ENCODE data around the gene PSMD9. TPM values are rescaled to one million over a fixed set of nuclear protein-coding genes. Genes with fewer than 3 reads are reported as not detected.

The PSMD9 gene
- total and polyA plus RNA-seq, 4 donors = 39.0 to 57.6 (median 51.2) TPM

DNA sequence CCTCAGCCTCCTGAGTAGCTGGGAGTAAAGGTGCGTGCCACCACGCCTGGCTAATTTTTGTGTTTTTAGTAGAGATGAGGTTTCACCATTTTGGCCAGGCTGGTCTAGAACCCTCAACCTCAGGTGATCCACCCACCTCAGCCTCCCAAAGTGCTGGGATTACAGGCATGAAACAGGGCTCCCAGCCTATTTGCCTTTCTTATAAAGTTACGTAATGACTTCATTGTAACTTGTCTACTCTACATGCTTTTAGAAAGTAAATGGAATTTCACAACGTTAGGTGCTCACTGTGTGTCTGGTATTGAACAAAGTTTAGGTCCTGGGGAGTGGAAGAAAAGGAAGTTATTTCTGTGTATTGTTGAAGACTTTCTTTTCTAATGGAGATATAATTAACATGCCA lies 42.3 kb downstream of the PSMD9 start:
- H3K4me3 ChIP-seq (ENCODE audit: low read depth in 1 of 3, low read length in 3 of 3) = no peak overlapping the region
- H3K9ac ChIP-seq (ENCODE audit: low read depth in 1 of 2, low read length in 2 of 2) = no peak overlapping the region
- H3K9me3 ChIP-seq (ENCODE audit: control insufficient read depth in 4 of 4, low read length in 3 of 4) = no peaks in the 10 kb centered on the region
- TF ChIP-seq RAD21 (IDR thresholded peaks at IDR 0.05) = no peak
- TF ChIP-seq, protein P1, sequence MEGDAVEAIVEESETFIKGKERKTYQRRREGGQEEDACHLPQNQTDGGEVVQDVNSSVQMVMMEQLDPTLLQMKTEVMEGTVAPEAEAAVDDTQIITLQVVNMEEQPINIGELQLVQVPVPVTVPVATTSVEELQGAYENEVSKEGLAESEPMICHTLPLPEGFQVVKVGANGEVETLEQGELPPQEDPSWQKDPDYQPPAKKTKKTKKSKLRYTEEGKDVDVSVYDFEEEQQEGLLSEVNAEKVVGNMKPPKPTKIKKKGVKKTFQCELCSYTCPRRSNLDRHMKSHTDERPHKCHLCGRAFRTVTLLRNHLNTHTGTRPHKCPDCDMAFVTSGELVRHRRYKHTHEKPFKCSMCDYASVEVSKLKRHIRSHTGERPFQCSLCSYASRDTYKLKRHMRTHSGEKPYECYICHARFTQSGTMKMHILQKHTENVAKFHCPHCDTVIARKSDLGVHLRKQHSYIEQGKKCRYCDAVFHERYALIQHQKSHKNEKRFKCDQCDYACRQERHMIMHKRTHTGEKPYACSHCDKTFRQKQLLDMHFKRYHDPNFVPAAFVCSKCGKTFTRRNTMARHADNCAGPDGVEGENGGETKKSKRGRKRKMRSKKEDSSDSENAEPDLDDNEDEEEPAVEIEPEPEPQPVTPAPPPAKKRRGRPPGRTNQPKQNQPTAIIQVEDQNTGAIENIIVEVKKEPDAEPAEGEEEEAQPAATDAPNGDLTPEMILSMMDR (IDR thresholded peaks at IDR 0.05; ENCODE audit: low read depth, low read length, missing input control) = no peak
- TF ChIP-seq, protein P2, sequence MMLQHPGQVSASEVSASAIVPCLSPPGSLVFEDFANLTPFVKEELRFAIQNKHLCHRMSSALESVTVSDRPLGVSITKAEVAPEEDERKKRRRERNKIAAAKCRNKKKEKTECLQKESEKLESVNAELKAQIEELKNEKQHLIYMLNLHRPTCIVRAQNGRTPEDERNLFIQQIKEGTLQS (IDR thresholded peaks at IDR 0.05) = no peak
- TF ChIP-seq RXRA (IDR thresholded peaks at IDR 0.05) = no peak
- no peak for TF ChIP-seq GABPA (IDR thresholded peaks at IDR 0.05 in 1 of 2, conservative IDR thresholded peaks at IDR 0.05 in 1 of 2)
- TF ChIP-seq YY1 (IDR thresholded peaks at IDR 0.05) = no peak
- TF ChIP-seq FOXA2 (IDR thresholded peaks at IDR 0.05) = no peak
- H3K27ac ChIP-seq (ENCODE audit: low read depth in 1 of 2, low read length in 2 of 2) = no peak overlapping the region
- H3K27me3 ChIP-seq (ENCODE audit: control insufficient read depth in 4 of 4, insufficient read depth in 4 of 4, low read length in 3 of 4) = no peaks in the 10 kb centered on the region
- no peaks in the 10 kb centered on the region for H3K36me3 ChIP-seq (ENCODE audit: control insufficient read depth in 4 of 4, insufficient read depth in 3 of 4, low read depth in 1 of 4, low read length in 3 of 4)
- WGBS = 79% methylated on average over 4 of the region's 4 CpGs
- DNase-seq (ENCODE audit: low spot score) = no peak
- H3K4me1 ChIP-seq (ENCODE audit: control insufficient read depth in 4 of 4, insufficient read depth in 4 of 4, low read length in 3 of 4) = no peaks in the 10 kb centered on the region

DNA sequence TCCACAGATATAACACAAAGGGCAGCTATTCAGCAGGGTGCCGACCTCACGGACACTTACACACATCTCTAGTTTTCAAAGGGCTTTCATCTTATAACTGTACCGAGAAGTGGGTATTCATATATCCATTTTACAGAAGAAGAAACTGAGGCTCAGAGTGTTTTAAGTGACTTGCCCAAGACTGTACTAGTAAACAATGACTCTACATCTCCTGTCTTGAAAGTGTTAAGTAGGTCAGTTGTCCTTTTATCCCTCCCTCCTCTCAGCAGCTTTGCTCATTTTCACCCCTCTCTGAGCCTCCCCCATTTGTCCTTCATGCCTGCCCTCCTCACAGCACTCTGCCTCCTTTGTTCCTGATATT lies 43.6 kb downstream of the PSMD9 start:
- no peaks in the 10 kb centered on the region for H3K9me3 ChIP-seq (ENCODE audit: control insufficient read depth in 4 of 4, low read length in 3 of 4)
- no peak overlapping the region for H3K27ac ChIP-seq (ENCODE audit: low read depth in 1 of 2, low read length in 2 of 2)
- no peaks in the 10 kb centered on the region for H3K4me1 ChIP-seq (ENCODE audit: control insufficient read depth in 4 of 4, insufficient read depth in 4 of 4, low read length in 3 of 4)
- no peak overlapping the region for H3K9ac ChIP-seq (ENCODE audit: low read depth in 1 of 2, low read length in 2 of 2)
- WGBS = 82% methylated on average over 3 of the region's 3 CpGs
- TF ChIP-seq, protein P1 (IDR thresholded peaks at IDR 0.05; ENCODE audit: low read depth, low read length, missing input control) = no peak
- TF ChIP-seq RAD21 (IDR thresholded peaks at IDR 0.05) = no peak
- no peak for TF ChIP-seq HNF4A (conservative IDR thresholded peaks at IDR 0.05)
- TF ChIP-seq SP1 (IDR thresholded peaks at IDR 0.05) = no peak
- TF ChIP-seq GABPA (IDR thresholded peaks at IDR 0.05 in 1 of 2, conservative IDR thresholded peaks at IDR 0.05 in 1 of 2) = no peak
- no peak for TF ChIP-seq EGR1 (IDR thresholded peaks at IDR 0.05; ENCODE audit: low read depth in 2 of 2)
- no peak for TF ChIP-seq HNF4G (IDR thresholded peaks at IDR 0.05)
- no peak for TF ChIP-seq TAF1 (conservative IDR thresholded peaks at IDR 0.05)
- no peak for TF ChIP-seq NR2F2 (IDR thresholded peaks at IDR 0.05)
- TF ChIP-seq, protein P2 (IDR thresholded peaks at IDR 0.05) = no peak
- no peak overlapping the region for H3K4me3 ChIP-seq (ENCODE audit: low read depth in 1 of 3, low read length in 3 of 3)
- no peaks in the 10 kb centered on the region for H3K27me3 ChIP-seq (ENCODE audit: control insufficient read depth in 4 of 4, insufficient read depth in 4 of 4, low read length in 3 of 4)
- DNase-seq (ENCODE audit: low spot score) = no peak
- no peaks in the 10 kb centered on the region for H3K36me3 ChIP-seq (ENCODE audit: control insufficient read depth in 4 of 4, insufficient read depth in 3 of 4, low read depth in 1 of 4, low read length in 3 of 4)

DNA sequence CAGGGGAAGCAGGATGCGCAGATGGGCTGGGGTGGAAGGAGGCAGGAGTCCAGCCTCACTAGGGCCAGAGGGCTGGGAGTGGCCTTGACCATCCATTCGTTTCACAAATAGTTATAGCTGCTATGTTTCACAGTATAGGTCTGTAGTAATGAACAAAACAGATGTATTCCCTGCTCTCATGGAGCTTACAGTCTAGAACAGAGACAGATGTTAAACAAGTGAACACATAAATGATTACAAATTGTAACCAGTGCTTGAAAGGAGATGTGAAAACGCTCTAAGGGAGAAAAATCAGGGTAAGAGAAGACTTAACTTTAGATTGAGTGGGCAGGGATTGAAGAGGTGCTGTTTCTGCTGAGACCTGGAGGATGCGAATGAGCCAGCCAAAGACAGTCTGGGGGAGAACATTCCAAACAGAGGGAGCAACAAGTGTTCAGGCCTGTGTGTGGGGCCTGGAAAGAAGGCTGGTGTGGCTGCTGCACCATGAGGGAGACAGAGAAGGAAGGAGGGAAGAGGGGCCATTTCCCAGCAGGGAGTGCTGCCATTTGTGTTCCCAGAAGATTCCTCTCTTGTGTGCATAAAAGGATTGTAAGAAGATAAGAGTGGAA lies 44.4 kb downstream of the PSMD9 start:
- WGBS = 87% methylated on average over 4 of the region's 4 CpGs

More for the DNA sequence above, 44.4 kb downstream of the PSMD9 start:
- Histone ChIP-seq H3K36me3 (ENCODE audit: control insufficient read depth in 4 of 4, insufficient read depth in 3 of 4, low read depth in 1 of 4, low read length in 3 of 4) (no peaks in the 10 kb centered on the region), H3K9me3 (ENCODE audit: control insufficient read depth in 4 of 4, low read length in 3 of 4) (no peaks in the 10 kb centered on the region), H3K27ac (ENCODE audit: low read depth in 1 of 2, low read length in 2 of 2) (no peak overlapping the region), H3K4me1 (ENCODE audit: control insufficient read depth in 4 of 4, insufficient read depth in 4 of 4, low read length in 3 of 4) (no peaks in the 10 kb centered on the region), H3K4me3 (ENCODE audit: low read depth in 1 of 3, low read length in 3 of 3) (no peak overlapping the region), H3K27me3 (ENCODE audit: control insufficient read depth in 4 of 4, insufficient read depth in 4 of 4, low read length in 3 of 4) (no peaks in the 10 kb centered on the region), H3K9ac (ENCODE audit: low read depth in 1 of 2, low read length in 2 of 2) (no peak overlapping the region)
- DNase-seq (ENCODE audit: low spot score) = no peak
- TF ChIP-seq, protein P3, sequence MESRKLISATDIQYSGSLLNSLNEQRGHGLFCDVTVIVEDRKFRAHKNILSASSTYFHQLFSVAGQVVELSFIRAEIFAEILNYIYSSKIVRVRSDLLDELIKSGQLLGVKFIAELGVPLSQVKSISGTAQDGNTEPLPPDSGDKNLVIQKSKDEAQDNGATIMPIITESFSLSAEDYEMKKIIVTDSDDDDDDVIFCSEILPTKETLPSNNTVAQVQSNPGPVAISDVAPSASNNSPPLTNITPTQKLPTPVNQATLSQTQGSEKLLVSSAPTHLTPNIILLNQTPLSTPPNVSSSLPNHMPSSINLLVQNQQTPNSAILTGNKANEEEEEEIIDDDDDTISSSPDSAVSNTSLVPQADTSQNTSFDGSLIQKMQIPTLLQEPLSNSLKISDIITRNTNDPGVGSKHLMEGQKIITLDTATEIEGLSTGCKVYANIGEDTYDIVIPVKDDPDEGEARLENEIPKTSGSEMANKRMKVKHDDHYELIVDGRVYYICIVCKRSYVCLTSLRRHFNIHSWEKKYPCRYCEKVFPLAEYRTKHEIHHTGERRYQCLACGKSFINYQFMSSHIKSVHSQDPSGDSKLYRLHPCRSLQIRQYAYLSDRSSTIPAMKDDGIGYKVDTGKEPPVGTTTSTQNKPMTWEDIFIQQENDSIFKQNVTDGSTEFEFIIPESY (IDR thresholded peaks at IDR 0.05) = no peak
- TF ChIP-seq JUND (IDR thresholded peaks at IDR 0.05) = no peak
- TF ChIP-seq YY1 (IDR thresholded peaks at IDR 0.05) = no peak
